NOMO-1 treated with DMSO at 0.1 percent for 48 hours (cell line): Measurements from ENCODE around the gene AAR2.
A peak's percentile ranks its signal among the peaks of the same experiment; 100 is the strongest.

ENCODE experiments used
- DNase-seq: peaks from one replicate; lab custom pipeline; 2025; ENCODE audit not compliant: unreplicated experiment; lab: John Stamatoyannopoulos, UW

AAR2 gene

DNA sequence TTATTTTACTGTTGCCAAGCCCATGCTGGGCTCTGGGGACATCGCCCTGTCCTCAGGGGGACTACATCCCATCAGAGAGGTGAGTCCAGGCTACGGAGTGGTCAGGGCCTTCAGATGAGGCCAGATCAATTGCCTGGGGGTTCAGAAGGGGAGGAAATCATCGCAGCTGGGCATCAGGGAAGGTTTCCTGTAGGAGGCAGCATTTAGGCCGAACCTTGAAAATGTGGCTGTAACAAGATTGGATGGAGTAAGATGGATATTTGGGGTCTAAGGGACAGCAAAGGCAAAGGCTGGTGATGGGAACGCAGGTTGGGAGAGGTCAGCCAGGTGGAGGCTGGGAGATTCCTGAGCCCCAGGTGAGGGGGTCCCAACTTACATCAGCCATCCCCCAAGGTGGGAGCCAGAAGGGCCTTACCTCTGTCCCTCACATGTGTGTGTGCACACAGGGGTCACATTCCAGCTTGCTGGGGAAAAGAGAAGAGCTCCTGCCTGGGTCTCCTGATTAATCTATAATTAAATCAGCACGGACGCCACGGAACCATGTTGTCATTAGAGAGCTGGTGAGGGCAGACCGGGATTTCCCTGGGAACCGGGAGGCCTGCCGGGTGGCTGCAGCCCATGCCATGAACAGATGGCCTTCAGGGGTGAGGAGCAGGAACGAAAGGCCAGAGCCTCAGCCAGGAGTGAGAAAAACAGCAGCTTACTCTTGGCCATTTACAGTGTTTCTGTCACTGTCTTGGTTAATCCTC, 39.3 kb downstream of the AAR2 start:
- no peak for DNase-seq

- no peak for DNase-seq
Observed at GRCh38 chr20:36277546-36277945, 41.3 kb downstream of the AAR2 start.

DNA sequence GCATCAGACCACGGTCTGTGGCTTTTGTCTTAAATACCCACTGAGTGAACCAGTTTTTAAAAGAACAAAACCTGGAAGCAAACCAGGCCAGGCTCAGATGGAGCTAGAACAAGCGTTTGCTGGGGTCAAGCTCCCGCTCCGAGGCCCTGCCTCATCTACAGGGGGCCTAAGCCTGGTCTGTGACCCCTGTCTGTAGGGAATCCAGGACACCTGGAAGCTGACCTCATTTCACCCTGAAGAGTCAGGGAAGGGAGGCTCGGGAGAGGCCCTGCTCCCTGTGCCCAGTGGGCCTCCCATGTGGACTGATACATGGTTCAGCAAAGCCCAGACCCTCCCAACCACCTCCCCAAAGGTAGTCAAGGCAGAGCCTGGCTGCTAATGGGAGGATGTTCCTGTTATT, 43.1 kb downstream of the AAR2 start:
- no peak for DNase-seq

GRCh38 chr20:36279776-36280175, 43.5 kb downstream of the AAR2 start:
- no peak for DNase-seq

DNA sequence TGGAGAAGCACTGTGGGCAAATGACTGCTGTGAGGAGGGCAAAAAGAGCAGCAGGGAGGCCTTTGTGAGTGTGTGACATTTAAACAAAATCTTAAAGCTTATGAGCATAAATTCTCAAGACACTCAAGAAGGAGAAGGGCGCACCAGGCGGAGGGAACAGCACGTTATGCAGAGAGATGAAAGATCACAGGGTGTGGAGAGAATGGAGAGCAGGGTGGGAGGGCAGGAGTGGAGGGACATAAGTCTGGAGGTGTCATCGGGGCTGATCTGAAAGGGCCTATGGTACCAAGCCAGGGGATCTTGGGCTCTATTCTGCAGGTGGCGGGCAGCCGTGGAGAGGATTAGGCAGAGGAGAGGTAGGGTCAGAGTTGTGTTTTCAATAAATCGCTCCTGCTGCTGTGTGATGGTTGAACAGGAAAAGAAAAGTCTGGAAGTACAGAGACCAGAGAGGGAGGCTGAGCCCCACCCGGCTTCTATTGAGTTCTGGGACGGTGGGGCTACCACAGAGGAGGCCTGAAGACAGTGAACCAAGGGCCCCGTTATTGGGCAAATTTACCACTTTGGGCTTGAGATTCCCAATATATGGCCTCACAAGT, 45.6 kb downstream of the AAR2 start:
- no peak for DNase-seq

DNA sequence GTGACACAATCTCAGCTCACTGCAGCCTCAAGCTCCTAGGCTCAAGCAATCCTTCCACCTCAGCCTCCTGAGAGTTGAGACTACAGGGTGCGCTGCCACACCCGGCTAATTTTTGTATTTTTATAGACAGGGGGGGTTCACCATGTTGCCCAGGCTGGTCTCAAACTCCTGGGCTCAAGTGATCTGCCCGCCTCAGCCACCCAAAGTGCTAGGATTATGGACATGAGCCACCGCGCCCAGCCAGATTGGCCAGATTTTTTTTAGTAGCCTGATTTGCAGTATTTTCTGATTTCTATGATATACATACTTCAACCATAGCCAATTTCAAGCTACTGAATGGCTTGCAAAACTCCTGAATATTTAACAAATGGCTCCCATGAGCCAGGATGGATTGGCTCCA, 48.5 kb downstream of the AAR2 start:
- no peak for DNase-seq

DNA sequence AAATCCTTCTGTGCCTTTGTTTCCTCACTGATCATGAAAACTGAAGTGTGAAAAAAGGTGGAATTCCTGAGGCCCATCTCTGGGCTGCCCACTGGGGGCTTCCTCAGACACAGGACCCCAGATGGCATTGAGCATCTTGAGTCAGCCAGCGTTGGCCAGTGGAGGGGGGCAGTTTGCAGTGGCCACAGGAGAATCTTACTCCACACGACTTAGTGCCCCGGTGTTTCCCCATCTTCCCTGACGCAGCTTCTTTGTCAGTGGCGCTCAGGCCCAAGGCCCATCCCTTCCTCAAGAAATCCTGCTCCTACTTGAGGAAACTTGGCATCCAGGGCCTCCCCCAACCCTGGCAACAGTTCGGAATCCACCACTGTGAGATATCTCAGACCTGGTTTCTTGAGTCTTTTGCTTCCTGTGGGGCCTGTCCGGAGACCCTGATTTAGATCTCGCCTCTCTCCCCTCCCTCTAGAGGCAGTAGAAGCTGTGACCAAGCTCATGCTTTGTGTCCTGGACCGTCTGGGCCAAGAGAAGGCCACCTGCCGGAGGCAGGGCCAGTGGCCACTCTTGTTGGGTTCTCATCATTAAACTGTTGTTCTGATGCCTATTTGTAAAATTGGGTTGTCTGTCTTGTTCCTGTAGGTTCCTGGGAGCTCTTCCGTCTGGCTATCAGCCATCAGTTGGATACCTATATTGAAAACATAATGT, 49.6 kb downstream of the AAR2 start:
- no peak for DNase-seq

DNA sequence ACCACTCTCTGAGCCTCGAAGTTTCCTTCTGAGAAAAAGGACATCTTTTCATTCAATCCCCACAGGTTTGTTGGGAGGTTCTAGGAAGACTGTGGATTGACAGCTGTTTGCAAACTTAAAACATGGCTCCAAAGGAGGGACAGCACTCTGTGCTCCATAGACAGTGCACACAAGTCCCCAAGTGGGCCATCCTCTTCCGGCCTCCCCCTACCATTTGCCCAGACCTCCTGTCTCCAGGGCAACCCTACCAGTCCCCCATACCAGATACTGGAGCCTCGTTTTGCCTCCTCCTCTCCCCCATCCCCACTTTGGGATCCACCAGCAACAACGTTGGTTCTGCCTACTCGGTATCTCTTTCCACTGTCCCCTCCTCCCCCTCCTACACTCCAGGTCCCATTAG, 61.4 kb downstream of the AAR2 start:
- no peak for DNase-seq

GRCh38 chr20:36298061-36298460, 61.8 kb downstream of the AAR2 start:
- no peak for DNase-seq

DNA sequence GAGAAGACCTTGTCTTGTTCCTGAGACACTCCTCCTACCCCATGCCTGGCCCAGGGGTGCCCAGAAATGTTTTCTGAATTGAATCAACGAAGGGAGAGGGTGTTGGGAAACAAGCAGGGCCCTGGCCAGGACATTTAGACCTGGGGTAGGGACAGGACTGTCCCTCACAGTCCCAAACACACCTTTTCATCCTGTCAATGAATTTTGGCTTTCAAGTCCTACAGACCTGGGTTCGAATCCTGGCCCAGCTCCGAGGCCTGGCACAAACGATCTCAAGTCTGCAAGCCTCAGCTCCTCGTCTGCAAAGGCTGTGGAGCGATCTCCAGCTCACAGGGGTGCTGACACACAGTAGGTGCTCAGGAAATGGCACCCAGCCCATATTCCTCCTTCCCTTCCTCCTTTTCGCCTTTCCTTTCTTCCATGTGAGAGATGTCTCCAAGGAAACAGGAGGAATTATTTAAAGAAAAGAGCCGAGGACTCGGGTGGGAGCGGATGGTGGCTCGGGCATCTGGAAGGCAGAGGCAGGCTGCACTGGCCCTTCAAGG, 62.6 kb downstream of the AAR2 start:
- DNase-seq: no peak

- no peak for DNase-seq
Observed at GRCh38 chr20:36299459-36299858, 63.2 kb downstream of the AAR2 start.

DNA sequence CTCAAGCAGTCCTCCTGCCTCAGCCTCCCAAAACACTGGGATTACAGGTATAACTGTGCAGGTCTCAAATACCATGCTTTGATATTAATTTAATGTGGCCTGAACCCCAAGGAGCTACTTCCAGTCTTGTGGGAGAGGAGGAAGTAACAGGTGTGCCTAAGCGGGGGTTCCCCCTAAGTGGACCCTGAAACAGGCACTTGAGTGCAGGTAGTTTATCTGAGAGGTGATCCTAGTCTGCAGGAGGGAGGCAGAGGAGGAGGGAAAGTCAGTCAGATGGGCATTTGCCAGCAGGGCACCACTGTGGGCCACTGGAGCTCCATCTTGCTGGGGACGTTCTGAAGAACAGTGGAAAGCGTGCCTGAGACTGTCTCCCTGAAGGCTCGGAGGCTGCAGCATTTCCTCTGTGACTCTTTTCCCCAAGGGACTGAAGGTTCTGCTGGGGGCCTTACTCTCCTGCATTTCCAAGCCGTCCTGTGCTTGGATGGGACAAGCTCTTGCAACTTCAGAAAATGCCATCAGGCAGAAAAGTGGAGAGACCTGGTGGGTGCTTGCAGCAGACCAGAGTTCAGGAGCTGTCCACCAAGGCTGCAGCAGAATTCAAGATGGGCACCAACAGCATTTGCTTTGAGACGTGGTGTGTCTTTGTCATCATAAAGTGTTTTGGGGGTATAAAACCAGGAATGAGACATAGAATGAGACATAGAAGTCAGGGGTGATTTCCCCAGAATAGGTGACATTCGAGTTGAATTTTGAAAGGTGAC, 65.3 kb downstream of the AAR2 start:
- DNase-seq: no peak

DNA sequence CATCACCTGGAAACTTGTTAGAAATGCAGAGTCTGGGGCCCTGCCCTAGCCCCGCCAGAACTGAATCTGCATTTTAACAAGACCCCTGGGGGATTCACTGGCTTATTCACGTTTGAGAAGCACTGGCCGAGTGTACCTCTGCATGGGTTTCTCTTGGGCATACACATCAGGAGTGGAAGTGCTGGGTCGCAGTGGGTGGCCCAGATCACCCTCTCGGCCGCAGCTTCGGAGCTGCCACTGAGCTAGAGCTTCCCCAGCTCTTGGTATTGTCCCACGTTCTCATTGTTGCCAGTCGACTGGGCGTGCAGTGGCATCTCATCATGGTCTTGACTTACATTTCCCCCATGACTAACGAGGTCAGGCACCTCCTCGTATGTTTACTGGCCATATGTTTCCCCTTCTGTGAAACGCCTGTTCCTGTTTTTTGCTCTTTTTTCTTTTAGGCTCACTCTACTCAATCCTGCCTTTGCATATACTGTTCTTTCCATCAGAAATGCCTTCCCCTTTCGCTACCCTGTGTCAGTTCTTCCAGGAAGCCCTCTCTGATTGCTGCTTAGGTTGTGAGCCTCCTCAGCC, 66.8 kb downstream of the AAR2 start:
- peak; percentile 51 for DNase-seq

- no peak for DNase-seq
Observed at GRCh38 chr20:36303831-36304230, 67.6 kb downstream of the AAR2 start.

GRCh38 chr20:36304786-36305495, 68.7 kb downstream of the AAR2 start:
- no peak for DNase-seq

GRCh38 chr20:36305602-36306551, 69.6 kb downstream of the AAR2 start, which contains the start of gene DLGAP4:
TSS of gene DLGAP4 (plus strand) at chr20:36306339. CDS start at chr20:36431718, 125,379 bp downstream.
- DNase-seq: no peak
